ENCODE measurements around the gene SEPSECS.

DNA sequence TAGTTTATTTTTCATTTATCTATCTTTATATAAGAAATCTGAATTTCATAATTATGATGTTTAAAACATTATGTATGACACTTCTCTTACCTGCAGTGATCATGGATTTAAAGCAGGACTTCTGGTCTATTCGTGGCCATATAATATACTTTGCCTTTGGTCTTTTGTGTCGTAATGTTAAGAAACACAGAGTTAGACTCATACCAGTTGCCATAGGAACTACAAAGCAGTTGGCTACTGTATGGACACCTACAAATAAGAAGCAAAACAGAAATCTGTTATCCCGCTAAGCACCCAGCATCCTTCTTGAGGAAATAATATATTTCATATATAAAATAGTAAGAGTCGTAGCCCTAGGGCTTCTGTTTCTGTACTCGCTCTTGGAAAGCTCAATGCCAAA, 4.3 kb downstream of the SEPSECS start:
- TF ChIP-seq POLR2A (IDR thresholded peaks at IDR 0.05; ENCODE audit: insufficient read depth in 1 of 2, low read depth in 2 of 2, low read length in 2 of 2) (no peak), SETDB1 (CRISPR knock-in tag; IDR thresholded peaks at IDR 0.05; ENCODE audit: borderline replicate concordance) (no peak), TBP (CRISPR knock-in tag; IDR thresholded peaks at IDR 0.05) (no peak)
- TF ChIP-seq, protein P1, sequence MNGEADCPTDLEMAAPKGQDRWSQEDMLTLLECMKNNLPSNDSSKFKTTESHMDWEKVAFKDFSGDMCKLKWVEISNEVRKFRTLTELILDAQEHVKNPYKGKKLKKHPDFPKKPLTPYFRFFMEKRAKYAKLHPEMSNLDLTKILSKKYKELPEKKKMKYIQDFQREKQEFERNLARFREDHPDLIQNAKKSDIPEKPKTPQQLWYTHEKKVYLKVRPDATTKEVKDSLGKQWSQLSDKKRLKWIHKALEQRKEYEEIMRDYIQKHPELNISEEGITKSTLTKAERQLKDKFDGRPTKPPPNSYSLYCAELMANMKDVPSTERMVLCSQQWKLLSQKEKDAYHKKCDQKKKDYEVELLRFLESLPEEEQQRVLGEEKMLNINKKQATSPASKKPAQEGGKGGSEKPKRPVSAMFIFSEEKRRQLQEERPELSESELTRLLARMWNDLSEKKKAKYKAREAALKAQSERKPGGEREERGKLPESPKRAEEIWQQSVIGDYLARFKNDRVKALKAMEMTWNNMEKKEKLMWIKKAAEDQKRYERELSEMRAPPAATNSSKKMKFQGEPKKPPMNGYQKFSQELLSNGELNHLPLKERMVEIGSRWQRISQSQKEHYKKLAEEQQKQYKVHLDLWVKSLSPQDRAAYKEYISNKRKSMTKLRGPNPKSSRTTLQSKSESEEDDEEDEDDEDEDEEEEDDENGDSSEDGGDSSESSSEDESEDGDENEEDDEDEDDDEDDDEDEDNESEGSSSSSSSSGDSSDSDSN (CRISPR knock-in tag; IDR thresholded peaks at IDR 0.05): no peak
- TF ChIP-seq, protein P2, sequence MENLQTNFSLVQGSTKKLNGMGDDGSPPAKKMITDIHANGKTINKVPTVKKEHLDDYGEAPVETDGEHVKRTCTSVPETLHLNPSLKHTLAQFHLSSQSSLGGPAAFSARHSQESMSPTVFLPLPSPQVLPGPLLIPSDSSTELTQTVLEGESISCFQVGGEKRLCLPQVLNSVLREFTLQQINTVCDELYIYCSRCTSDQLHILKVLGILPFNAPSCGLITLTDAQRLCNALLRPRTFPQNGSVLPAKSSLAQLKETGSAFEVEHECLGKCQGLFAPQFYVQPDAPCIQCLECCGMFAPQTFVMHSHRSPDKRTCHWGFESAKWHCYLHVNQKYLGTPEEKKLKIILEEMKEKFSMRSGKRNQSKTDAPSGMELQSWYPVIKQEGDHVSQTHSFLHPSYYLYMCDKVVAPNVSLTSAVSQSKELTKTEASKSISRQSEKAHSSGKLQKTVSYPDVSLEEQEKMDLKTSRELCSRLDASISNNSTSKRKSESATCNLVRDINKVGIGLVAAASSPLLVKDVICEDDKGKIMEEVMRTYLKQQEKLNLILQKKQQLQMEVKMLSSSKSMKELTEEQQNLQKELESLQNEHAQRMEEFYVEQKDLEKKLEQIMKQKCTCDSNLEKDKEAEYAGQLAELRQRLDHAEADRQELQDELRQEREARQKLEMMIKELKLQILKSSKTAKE (CRISPR knock-in tag; IDR thresholded peaks at IDR 0.05; ENCODE audit: borderline replicate concordance): no peak
- TF ChIP-seq, protein P3, sequence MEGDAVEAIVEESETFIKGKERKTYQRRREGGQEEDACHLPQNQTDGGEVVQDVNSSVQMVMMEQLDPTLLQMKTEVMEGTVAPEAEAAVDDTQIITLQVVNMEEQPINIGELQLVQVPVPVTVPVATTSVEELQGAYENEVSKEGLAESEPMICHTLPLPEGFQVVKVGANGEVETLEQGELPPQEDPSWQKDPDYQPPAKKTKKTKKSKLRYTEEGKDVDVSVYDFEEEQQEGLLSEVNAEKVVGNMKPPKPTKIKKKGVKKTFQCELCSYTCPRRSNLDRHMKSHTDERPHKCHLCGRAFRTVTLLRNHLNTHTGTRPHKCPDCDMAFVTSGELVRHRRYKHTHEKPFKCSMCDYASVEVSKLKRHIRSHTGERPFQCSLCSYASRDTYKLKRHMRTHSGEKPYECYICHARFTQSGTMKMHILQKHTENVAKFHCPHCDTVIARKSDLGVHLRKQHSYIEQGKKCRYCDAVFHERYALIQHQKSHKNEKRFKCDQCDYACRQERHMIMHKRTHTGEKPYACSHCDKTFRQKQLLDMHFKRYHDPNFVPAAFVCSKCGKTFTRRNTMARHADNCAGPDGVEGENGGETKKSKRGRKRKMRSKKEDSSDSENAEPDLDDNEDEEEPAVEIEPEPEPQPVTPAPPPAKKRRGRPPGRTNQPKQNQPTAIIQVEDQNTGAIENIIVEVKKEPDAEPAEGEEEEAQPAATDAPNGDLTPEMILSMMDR (CRISPR knock-in tag; IDR thresholded peaks at IDR 0.05): no peak
- TF ChIP-seq, protein P4, sequence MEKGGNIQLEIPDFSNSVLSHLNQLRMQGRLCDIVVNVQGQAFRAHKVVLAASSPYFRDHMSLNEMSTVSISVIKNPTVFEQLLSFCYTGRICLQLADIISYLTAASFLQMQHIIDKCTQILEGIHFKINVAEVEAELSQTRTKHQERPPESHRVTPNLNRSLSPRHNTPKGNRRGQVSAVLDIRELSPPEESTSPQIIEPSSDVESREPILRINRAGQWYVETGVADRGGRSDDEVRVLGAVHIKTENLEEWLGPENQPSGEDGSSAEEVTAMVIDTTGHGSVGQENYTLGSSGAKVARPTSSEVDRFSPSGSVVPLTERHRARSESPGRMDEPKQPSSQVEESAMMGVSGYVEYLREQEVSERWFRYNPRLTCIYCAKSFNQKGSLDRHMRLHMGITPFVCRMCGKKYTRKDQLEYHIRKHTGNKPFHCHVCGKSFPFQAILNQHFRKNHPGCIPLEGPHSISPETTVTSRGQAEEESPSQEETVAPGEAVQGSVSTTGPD (CRISPR knock-in tag; IDR thresholded peaks at IDR 0.05): no peak
